Lower leg skin (tissue), 4 donors: Measurements from ENCODE around the gene MACROH2A2. TPM values are rescaled to one million over a fixed set of nuclear protein-coding genes. Genes with fewer than 3 reads are reported as not detected.

Experiments
- DNase-seq, 2 donors: peaks; one replicate each; pipeline ENCODE4 v3.0.0-alpha.2; 2019; ENCODE audit warnings: low spot score in 2 of 2
- H3K4me3 ChIP-seq: fragments of 200-600 bp; sonication (generic); 2 replicates; pipeline ENCODE4 v1.5.1; 2017; ENCODE audit warnings: mild to moderate bottlenecking, low read depth; ENCODE audit not compliant: poor library complexity, severe bottlenecking
- POLR2A ChIP-seq, 2 donors: fragments of 450-650 bp; IDR thresholded peaks; one replicate each; pipeline ENCODE4 v1.6.1; 2016 to 2017; ENCODE audit warnings: antibody characterized with exemption in 2 of 2, mild to moderate bottlenecking in 1 of 2, moderate library complexity in 1 of 2
- WGBS, 2 donors: methylation state at CpG; one replicate each; pipeline ENCODE4 v1.1.5; 2018; 5-methylcytosine and 5-hydroxymethylcytosine counted together
- intact Hi-C: fragments of 100-400 bp; cut with DNase I; formaldehyde crosslinking; loops from one replicate; pipeline ENCODE4 v1.15.0; 2023; ENCODE audit warnings: low total_unique reads
- total RNA-seq, 4 donors: library from RNA; depleted of rRNA; stranded (reverse); fragments of >200 nt; gene quantifications; one replicate each; pipeline ENCODE4 v1.1.0, GENCODE V29; 2016
- TF ChIP-seq, protein P1 (sequence below), 3 donors: fragments of 450-650 bp; IDR thresholded peaks; one replicate each; pipeline ENCODE4 v1.5.1; 2016; ENCODE audit warnings: antibody characterized with exemption in 3 of 3, mild to moderate bottlenecking in 3 of 3, moderate library complexity in 2 of 3

MACROH2A2 gene
- total RNA-seq, 4 donors from 2014 or later = 11.0 to 15.4 (median 12.8) TPM

DNA sequence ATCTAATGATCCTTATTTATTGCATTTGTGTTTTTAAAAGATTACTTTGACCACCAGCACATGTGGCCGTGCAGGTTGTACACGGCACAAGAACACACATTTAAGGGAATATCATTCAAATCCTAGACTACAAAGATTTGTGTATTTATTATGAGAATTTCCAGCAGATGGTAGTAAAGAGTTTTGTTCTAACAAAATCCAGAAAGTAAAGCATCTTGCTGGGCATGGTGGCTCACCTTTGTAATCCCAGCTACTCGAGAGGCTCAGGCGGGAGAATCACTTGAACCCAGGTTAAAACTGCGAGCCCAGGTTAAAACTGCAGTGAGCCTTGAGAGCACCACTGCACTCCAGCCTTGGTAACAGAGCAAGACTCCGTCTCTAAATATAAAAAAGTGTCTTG is 31.5 kb downstream of the MACROH2A2 start:
- TF ChIP-seq, protein P1, sequence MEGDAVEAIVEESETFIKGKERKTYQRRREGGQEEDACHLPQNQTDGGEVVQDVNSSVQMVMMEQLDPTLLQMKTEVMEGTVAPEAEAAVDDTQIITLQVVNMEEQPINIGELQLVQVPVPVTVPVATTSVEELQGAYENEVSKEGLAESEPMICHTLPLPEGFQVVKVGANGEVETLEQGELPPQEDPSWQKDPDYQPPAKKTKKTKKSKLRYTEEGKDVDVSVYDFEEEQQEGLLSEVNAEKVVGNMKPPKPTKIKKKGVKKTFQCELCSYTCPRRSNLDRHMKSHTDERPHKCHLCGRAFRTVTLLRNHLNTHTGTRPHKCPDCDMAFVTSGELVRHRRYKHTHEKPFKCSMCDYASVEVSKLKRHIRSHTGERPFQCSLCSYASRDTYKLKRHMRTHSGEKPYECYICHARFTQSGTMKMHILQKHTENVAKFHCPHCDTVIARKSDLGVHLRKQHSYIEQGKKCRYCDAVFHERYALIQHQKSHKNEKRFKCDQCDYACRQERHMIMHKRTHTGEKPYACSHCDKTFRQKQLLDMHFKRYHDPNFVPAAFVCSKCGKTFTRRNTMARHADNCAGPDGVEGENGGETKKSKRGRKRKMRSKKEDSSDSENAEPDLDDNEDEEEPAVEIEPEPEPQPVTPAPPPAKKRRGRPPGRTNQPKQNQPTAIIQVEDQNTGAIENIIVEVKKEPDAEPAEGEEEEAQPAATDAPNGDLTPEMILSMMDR (IDR thresholded peaks at IDR 0.05) = no peak
- no peak for TF ChIP-seq POLR2A (IDR thresholded peaks at IDR 0.05)
- peak in 1 of 2 donors; percentile 49 for DNase-seq
- no peak overlapping the region for H3K4me3 ChIP-seq
- 91 to 92% methylated on average over 6 of the region's 6 CpGs for WGBS, 2 donors
- intact Hi-C loops = no loop called here

DNA sequence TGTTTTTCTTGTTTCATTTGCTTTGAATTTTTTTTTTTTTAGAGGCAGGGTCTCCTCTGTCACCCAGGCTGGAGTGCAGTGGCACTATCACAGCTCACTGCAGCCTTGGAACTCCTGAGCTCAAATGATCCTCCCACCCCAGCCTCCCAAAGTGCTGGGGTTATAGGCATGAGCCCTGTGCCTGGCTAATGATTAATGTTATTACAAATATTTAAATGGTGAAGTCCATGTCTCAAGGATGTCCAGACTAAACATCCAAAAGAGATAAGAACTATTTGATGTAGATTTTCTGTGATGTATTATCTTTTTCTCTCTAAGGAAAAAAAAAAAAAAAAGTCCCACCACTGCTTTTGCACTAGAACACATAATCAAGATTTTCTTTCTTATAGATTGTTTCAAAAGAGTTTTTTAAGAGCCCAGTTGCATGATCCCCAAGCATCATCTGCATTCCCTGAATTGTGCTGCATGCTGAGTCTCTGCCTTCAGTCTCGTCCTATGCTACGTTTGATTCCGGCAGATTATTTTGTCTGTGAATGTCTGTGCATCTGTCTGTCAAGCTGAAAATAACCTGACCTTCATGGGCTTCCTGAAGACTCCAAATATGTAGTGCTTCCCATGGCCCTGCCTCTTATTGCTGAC is 33.4 kb downstream of the MACROH2A2 start:
- no peak overlapping the region for H3K4me3 ChIP-seq
- TF ChIP-seq, protein P1 (IDR thresholded peaks at IDR 0.05) = no peak
- TF ChIP-seq POLR2A (IDR thresholded peaks at IDR 0.05) = no peak
- peak in 1 of 2 donors; percentile 18 for DNase-seq
- intact Hi-C loops = no loop called here
- 93 to 96% methylated on average over 3 of the region's 3 CpGs for WGBS, 2 donors

- peak in 1 of 2 donors; percentile 1 for DNase-seq
- 77 to 81% methylated on average over 15 of the region's 15 CpGs for WGBS, 2 donors
- no peak for TF ChIP-seq POLR2A (IDR thresholded peaks at IDR 0.05)
- TF ChIP-seq, protein P1 (IDR thresholded peaks at IDR 0.05) = no peak
- intact Hi-C loops = no loop called here
- no peak overlapping the region for H3K4me3 ChIP-seq
Observed at GRCh38 chr10:70087616-70088307, 35.1 kb downstream of the MACROH2A2 start.

DNA sequence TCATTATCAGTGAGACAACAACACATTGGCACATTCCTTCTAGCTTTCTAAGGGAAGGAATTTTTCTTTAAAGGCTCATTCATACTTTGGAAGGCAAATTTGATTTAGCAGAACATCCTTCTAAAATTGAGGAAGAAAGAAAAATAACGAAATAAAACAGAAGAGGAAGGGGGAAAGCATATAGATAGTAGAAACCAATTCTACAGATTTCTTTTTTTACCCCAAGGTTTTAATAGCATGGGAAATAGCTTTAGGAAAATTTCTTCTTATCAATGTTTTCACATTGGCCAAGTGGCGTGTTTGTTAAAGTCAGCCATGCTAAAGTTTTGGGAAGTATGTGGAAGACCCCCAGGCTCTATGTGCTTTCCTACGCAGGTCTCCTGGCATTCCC is 35.7 kb downstream of the MACROH2A2 start:
- intact Hi-C loops = no loop called here
- WGBS, 2 donors = 61 to 90% methylated on average over 3 of the region's 3 CpGs
- H3K4me3 ChIP-seq = no peak overlapping the region
- TF ChIP-seq, protein P1 (IDR thresholded peaks at IDR 0.05) = no peak
- no peak for TF ChIP-seq POLR2A (IDR thresholded peaks at IDR 0.05)
- peak in 1 of 2 donors; percentile 26 for DNase-seq

DNA sequence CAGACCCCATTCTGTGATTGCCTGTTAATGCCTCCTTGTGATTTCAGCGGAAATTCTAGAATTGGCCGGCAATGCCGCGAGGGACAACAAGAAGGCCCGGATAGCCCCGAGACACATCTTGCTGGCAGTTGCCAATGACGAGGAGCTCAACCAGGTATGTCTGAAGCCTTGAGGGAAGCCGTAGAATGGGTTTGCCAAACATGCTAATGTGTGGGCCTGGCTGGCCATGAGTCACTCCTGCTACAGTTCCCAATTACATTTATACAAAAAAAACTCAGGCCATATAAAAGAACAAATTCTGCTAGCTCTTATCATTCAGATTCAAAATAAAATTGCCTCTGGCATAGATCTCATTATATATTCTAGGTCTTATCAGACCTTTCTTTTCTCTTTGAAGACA is 37.4 kb downstream of the MACROH2A2 start:
- intact Hi-C loops = no loop called here
- DNase-seq = peak in 1 of 2 donors; percentile 28
- H3K4me3 ChIP-seq = no peak overlapping the region
- TF ChIP-seq, protein P1 (IDR thresholded peaks at IDR 0.05) = no peak
- TF ChIP-seq POLR2A (IDR thresholded peaks at IDR 0.05) = no peak
- WGBS, 2 donors = 63 to 69% methylated on average over 8 of the region's 8 CpGs
